ENCODE measurements around the gene MVB12B.

The MVB12B gene

GRCh38 chr9:126383406-126384046 is 56.9 kb downstream of the MVB12B start:
- no peak for DNase-seq (ENCODE audit: low read depth in 3 of 3)

- DNase-seq (ENCODE audit: low read depth in 3 of 3), result no peak
Measured at GRCh38 chr9:126384926-126385325, 58.3 kb downstream of the MVB12B start.

- no peak for DNase-seq (ENCODE audit: low read depth in 3 of 3)
Measured at GRCh38 chr9:126386088-126386487, 59.5 kb downstream of the MVB12B start.

- DNase-seq (ENCODE audit: low read depth in 3 of 3), result no peak
Measured at GRCh38 chr9:126386776-126387175, 60.1 kb downstream of the MVB12B start.

GRCh38 chr9:126388964-126389708 is 62.5 kb downstream of the MVB12B start:
- no peak for DNase-seq (ENCODE audit: low read depth in 3 of 3)

- no peak for DNase-seq (ENCODE audit: low read depth in 3 of 3)
Measured at GRCh38 chr9:126389992-126390391, 63.4 kb downstream of the MVB12B start.

- no peak for DNase-seq (ENCODE audit: low read depth in 3 of 3)
Measured at GRCh38 chr9:126390923-126391322, 64.3 kb downstream of the MVB12B start.

GRCh38 chr9:126391713-126392661 is 65.4 kb downstream of the MVB12B start:
- DNase-seq (ENCODE audit: low read depth in 3 of 3), result no peak

- no peak for DNase-seq (ENCODE audit: low read depth in 3 of 3)
Measured at GRCh38 chr9:126392662-126393371, 66.2 kb downstream of the MVB12B start.

- DNase-seq (ENCODE audit: low read depth in 3 of 3), result no peak
Measured at GRCh38 chr9:126393876-126394275, 67.2 kb downstream of the MVB12B start.

- no peak for DNase-seq (ENCODE audit: low read depth in 3 of 3)
Measured at GRCh38 chr9:126394802-126395201, 68.2 kb downstream of the MVB12B start.

GRCh38 chr9:126395439-126396212 is 69.0 kb downstream of the MVB12B start:
- DNase-seq (ENCODE audit: low read depth in 3 of 3), result no peak

GRCh38 chr9:126397056-126397455 is 70.4 kb downstream of the MVB12B start:
- peak; percentile 16 to 54 (median 18) for DNase-seq (ENCODE audit: low read depth in 3 of 3)

GRCh38 chr9:126398403-126399058 is 71.9 kb downstream of the MVB12B start:
- DNase-seq (ENCODE audit: low read depth in 3 of 3), result peak; percentile 54 to 74 (median 56)

GRCh38 chr9:126399251-126399650 is 72.6 kb downstream of the MVB12B start:
- DNase-seq (ENCODE audit: low read depth in 3 of 3), result no peak

- no peak for DNase-seq (ENCODE audit: low read depth in 3 of 3)
Measured at GRCh38 chr9:126399789-126400188, 73.2 kb downstream of the MVB12B start.

GRCh38 chr9:126400571-126400970 is 73.9 kb downstream of the MVB12B start:
- no peak for DNase-seq (ENCODE audit: low read depth in 3 of 3)

GRCh38 chr9:126401107-126401506 is 74.5 kb downstream of the MVB12B start:
- DNase-seq (ENCODE audit: low read depth in 3 of 3), result no peak

- DNase-seq (ENCODE audit: low read depth in 3 of 3), result no peak
Measured at GRCh38 chr9:126401581-126401980, 75.0 kb downstream of the MVB12B start.

- DNase-seq (ENCODE audit: low read depth in 3 of 3), result no peak
Measured at GRCh38 chr9:126403397-126403796, 76.8 kb downstream of the MVB12B start.

All from stimulated activated CD4-positive, alpha-beta T cell treated with anti-CD3 and anti-CD28 coated beads, TNF-alpha, amount 100 ng/mL, for 24 hours (primary cell).